Small intestine (tissue), 7 donors: ENCODE data around the gene GDAP2. TPM values are rescaled to one million over a fixed set of nuclear protein-coding genes. Genes with fewer than 3 reads are reported as not detected.

Source experiments
- DNase-seq, 2 donors: peaks; one replicate each; pipeline versions ENCODE4 v3.0.0 to v3.0.0-alpha.2; 2013
- FAIRE-seq: peaks from 2 replicates; lab custom pipeline; 2012; peaks lifted over from hg19 to GRCh38; lab: Jason Lieb, UNC
- H3K27ac ChIP-seq, 3 donors: one replicate each; pipeline ENCODE4 v1.5.1; 2013; ENCODE audit warnings: low read length in 2 of 3, mild to moderate bottlenecking in 2 of 3, control low read depth in 1 of 3, inconsistent platforms in 1 of 3, low read depth in 1 of 3, moderate library complexity in 1 of 3
- H3K27me3 ChIP-seq, 3 donors: one replicate each; pipeline ENCODE4 v1.6.1; 2013; ENCODE audit warnings: low read length in 3 of 3, inconsistent platforms in 1 of 3; ENCODE audit not compliant: control insufficient read depth in 3 of 3, insufficient read depth in 3 of 3
- H3K36me3 ChIP-seq, 3 donors: one replicate each; pipeline ENCODE4 v1.6.1; 2013; ENCODE audit warnings: low read length in 3 of 3, inconsistent platforms in 1 of 3, low read depth in 1 of 3, mild to moderate bottlenecking in 1 of 3, moderate library complexity in 1 of 3; ENCODE audit not compliant: control insufficient read depth in 3 of 3, insufficient read depth in 2 of 3
- H3K4me1 ChIP-seq, 3 donors: one replicate each; pipeline ENCODE4 v1.6.1; 2013; ENCODE audit warnings: low read length in 2 of 3, inconsistent platforms in 1 of 3, low read depth in 1 of 3, mild to moderate bottlenecking in 1 of 3, moderate library complexity in 1 of 3; ENCODE audit not compliant: control insufficient read depth in 3 of 3, insufficient read depth in 2 of 3
- H3K4me3 ChIP-seq, 3 donors: one replicate each; pipeline ENCODE4 v1.5.1; 2013; ENCODE audit warnings: low read length in 3 of 3, control low read depth in 1 of 3, inconsistent platforms in 1 of 3, low read depth in 1 of 3, mild to moderate bottlenecking in 1 of 3, moderate library complexity in 1 of 3
- H3K9me3 ChIP-seq, 2 donors: one replicate each; pipeline ENCODE4 v1.6.1; 2013; ENCODE audit warnings: low read depth in 1 of 2, low read length in 1 of 2; ENCODE audit not compliant: control insufficient read depth in 2 of 2, insufficient read depth in 1 of 2
- WGBS, 3 donors: extraction: QIAGEN DNeasy Blood & Tissue Kit; methylation state at CpG; one replicate each; pipeline ENCODE4 v1.1.7; 2013; 5-methylcytosine and 5-hydroxymethylcytosine counted together
- polyA plus RNA-seq, 4 donors: library from polyadenylated mRNA; stranded (reverse) in 3 of 4; unstranded in 1 of 4; fragments of 200-250 nt in 3 of 4; fragments of 120-200 nt in 1 of 4; gene quantifications; one replicate each; pipeline versions ENCODE4 v1.2.1 to v1.2.3, GENCODE V29; 2013
- donor health status: healthy with polysubstance abuse.
- donor health status: control.
- donor health status: control.
- donor health status: Bipolar disorder and iron deficiency.
- donor health status: healthy.

The GDAP2 gene
- polyA plus RNA-seq, 4 donors = 4.6 to 16.8 (median 7.8) TPM

- Histone ChIP-seq H3K9me3 (peaks cover 0 to 5% of the 10 kb centered on the region in 2 donors), H3K4me1 (no peaks in the 10 kb centered on the region), H3K4me3 (no peak overlapping the region), H3K36me3 (peaks cover 0 to 6% (median 1%) of the 10 kb centered on the region in 3 donors), H3K27me3 (no peaks in the 10 kb centered on the region), H3K27ac (no peak overlapping the region)
- no peak for FAIRE-seq
- WGBS, 3 donors = 94 to 98% (median 97%) methylated on average over 2 of the region's 2 CpGs
- DNase-seq = no peak
Measured at GRCh38 chr1:117921991-117922390, 7.4 kb downstream of the GDAP2 start.

- no peak overlapping the region for H3K4me3 ChIP-seq
- H3K27me3 ChIP-seq = no peaks in the 10 kb centered on the region
- H3K27ac ChIP-seq = no peak overlapping the region
- FAIRE-seq (no peak), DNase-seq (no peak)
- no peaks in the 10 kb centered on the region for H3K4me1 ChIP-seq
- peaks cover 0 to 12% (median 2%) of the 10 kb centered on the region in 3 donors for H3K36me3 ChIP-seq
- peaks cover 0 to 5% of the 10 kb centered on the region in 2 donors for H3K9me3 ChIP-seq
Measured at GRCh38 chr1:117919376-117919775, 10.0 kb downstream of the GDAP2 start.

GRCh38 chr1:117911051-117911450, 18.4 kb downstream of the GDAP2 start:
- DNase-seq = no peak
- no peaks in the 10 kb centered on the region for H3K27me3 ChIP-seq
- H3K9me3 ChIP-seq = no peaks in the 10 kb centered on the region
- H3K4me3 ChIP-seq = no peak overlapping the region
- H3K4me1 ChIP-seq = no peaks in the 10 kb centered on the region
- peaks cover 2 to 21% (median 8%) of the 10 kb centered on the region in 3 donors for H3K36me3 ChIP-seq
- no peak for FAIRE-seq
- H3K27ac ChIP-seq = no peak overlapping the region

GRCh38 chr1:117905019-117905418, 24.4 kb downstream of the GDAP2 start:
- H3K36me3 ChIP-seq = peaks cover 2 to 19% (median 12%) of the 10 kb centered on the region in 3 donors
- H3K9me3 ChIP-seq = no peaks in the 10 kb centered on the region
- no peak overlapping the region for H3K27ac ChIP-seq
- no peaks in the 10 kb centered on the region for H3K4me1 ChIP-seq
- 83 to 98% (median 88%) methylated on average over 2 of the region's 2 CpGs for whole genome bisulfite sequencing, 3 donors
- no peak for DNase-seq
- no peak overlapping the region for H3K4me3 ChIP-seq
- no peaks in the 10 kb centered on the region for H3K27me3 ChIP-seq
- FAIRE-seq = no peak

- FAIRE-seq = no peak
- WGBS, 3 donors = 92 to 99% (median 98%) methylated on average over 3 of the region's 3 CpGs
Measured at GRCh38 chr1:117904485-117904884, 24.9 kb downstream of the GDAP2 start.

GRCh38 chr1:117902944-117903343, 26.5 kb downstream of the GDAP2 start:
- Histone ChIP-seq H3K9me3 (no peaks in the 10 kb centered on the region), H3K4me3 (no peak overlapping the region), H3K4me1 (no peaks in the 10 kb centered on the region), H3K27ac (no peak overlapping the region), H3K27me3 (no peaks in the 10 kb centered on the region), H3K36me3 (peaks cover 8 to 23% (median 12%) of the 10 kb centered on the region in 3 donors)
- no peak for DNase-seq
- WGBS, 3 donors = 89 to 97% (median 93%) methylated on average over 4 of the region's 4 CpGs
- FAIRE-seq = no peak

More at GRCh38 chr1:117904485-117904884, 24.9 kb downstream of the GDAP2 start:
- DNase-seq = no peak
- Histone ChIP-seq H3K9me3 (no peaks in the 10 kb centered on the region), H3K4me1 (no peaks in the 10 kb centered on the region), H3K4me3 (no peak overlapping the region), H3K27ac (no peak overlapping the region), H3K27me3 (no peaks in the 10 kb centered on the region), H3K36me3 (peaks cover 2 to 18% (median 12%) of the 10 kb centered on the region in 3 donors)

GRCh38 chr1:117899801-117900200, 29.6 kb downstream of the GDAP2 start:
- Histone ChIP-seq H3K4me1 (no peaks in the 10 kb centered on the region), H3K9me3 (no peaks in the 10 kb centered on the region), H3K4me3 (no peak overlapping the region), H3K27ac (no peak overlapping the region), H3K36me3 (peaks cover 12 to 13% (median 12%) of the 10 kb centered on the region in 3 donors), H3K27me3 (no peaks in the 10 kb centered on the region)
- DNase-seq (no peak), FAIRE-seq (no peak)
- 80 to 98% (median 83%) methylated on average over 1 of the region's 1 CpG for WGBS, 3 donors

GRCh38 chr1:117897551-117897950, 31.9 kb downstream of the GDAP2 start:
- FAIRE-seq = no peak

GRCh38 chr1:117895482-117896114, 33.8 kb downstream of the GDAP2 start:
- Histone ChIP-seq H3K27ac (no peak overlapping the region), H3K4me3 (no peak overlapping the region), H3K9me3 (no peaks in the 10 kb centered on the region), H3K27me3 (no peaks in the 10 kb centered on the region), H3K4me1 (no peaks in the 10 kb centered on the region), H3K36me3 (peaks cover 2 to 12% (median 9%) of the 10 kb centered on the region in 3 donors)
- DNase-seq (peak; percentile 65 to 72), FAIRE-seq (no peak)
- 20 to 25% (median 25%) methylated on average over 4 of the region's 4 CpGs for WGBS, 3 donors

More at GRCh38 chr1:117897551-117897950, 31.9 kb downstream of the GDAP2 start:
- Histone ChIP-seq H3K4me1 (no peaks in the 10 kb centered on the region), H3K4me3 (no peak overlapping the region), H3K36me3 (peaks cover 6 to 13% (median 12%) of the 10 kb centered on the region in 3 donors), H3K27ac (no peak overlapping the region), H3K9me3 (no peaks in the 10 kb centered on the region), H3K27me3 (no peaks in the 10 kb centered on the region)
- 66 to 78% (median 74%) methylated on average over 4 of the region's 4 CpGs for WGBS, 3 donors
- DNase-seq = no peak
